Measurements from ENCODE around the gene ENTHD1. TPM values are rescaled to one million over a fixed set of nuclear protein-coding genes. Genes with fewer than 3 reads are reported as not detected.
"Not testable (repeated sequence)": the region's sequence is repeated elsewhere in the genome, so short reads cannot be mapped to it uniquely, and the experiment has no call there.

Gene ENTHD1
- total and polyA plus RNA-seq, 4 donors = 0.12 TPM; not detected in 3

DNA sequence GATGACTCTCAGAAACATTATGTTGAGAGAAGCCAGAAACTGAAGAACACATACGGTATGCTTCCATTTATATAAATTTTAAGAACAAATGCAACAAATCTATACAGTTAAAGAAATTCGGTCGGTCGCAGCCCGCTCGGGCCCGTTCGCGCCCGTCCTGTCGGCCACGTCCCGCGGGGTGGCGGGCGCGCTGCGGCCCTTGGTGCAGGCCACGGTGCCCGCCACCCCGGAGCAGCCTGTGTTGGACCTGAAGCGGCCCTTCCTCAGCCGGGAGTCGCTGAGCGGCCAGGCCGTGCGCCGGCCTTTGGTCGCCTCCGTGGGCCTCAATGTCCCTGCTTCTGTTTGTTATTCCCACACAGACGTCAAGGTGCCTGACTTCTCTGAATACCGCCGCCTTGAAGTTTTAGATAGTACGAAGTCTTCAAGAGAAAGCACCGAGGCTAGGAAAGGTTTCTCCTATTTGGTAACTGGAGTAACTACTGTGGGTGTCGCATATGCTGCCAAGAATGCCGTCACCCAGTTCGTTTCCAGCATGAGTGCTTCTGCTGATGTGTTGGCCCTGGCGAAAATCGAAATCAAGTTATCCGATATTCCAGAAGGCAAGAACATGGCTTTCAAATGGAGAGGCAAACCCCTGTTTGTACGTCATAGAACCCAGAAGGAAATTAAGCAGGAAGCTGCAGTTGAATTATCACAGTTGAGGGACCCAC lies 18.2 kb downstream of the ENTHD1 start:
- ATAC-seq (ENCODE audit: low FRiP score); H3K4me1 ChIP-seq (ENCODE audit: control insufficient read depth in 1 of 2, insufficient read depth in 2 of 2, low read length in 2 of 2); H3K27ac ChIP-seq (ENCODE audit: low read depth in 1 of 2, low read length in 2 of 2); H3K4me3 ChIP-seq (ENCODE audit: low read length in 2 of 2); DNase-seq; H3K27me3 ChIP-seq (ENCODE audit: control insufficient read depth in 1 of 2, insufficient read depth in 2 of 2, low read length in 1 of 2); intact Hi-C loops (cut with DNase I); H3K9me3 ChIP-seq (ENCODE audit: control insufficient read depth, low read length); H3K36me3 ChIP-seq (ENCODE audit: control insufficient read depth in 1 of 2, insufficient read depth in 2 of 2, low read length in 1 of 2): not testable (repeated sequence)
- WGBS, 2 donors = 74 to 84% methylated on average over 31 to 41 of the region's 42 CpGs

DNA sequence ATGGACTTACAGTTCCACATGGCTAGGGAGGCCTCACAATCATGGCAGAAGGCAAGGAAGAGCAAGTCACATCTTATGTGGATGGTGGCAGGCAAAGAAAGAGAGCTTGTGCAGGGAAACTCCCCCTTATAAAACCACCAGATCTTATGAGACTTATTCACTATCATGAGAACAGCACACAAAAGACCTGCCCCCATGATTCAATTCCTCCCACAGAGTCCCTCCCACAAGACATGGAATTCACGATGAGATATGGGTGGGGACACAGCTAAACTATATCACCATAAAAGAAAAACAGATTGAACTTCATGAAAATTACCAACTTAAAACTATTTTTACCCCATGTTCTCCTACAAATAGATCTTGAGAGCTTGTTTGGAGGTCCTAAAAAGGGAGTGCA lies 19.6 kb downstream of the ENTHD1 start:
- no peaks in the 10 kb centered on the region for H3K9me3 ChIP-seq (ENCODE audit: control insufficient read depth, low read length)
- H3K4me3 ChIP-seq (ENCODE audit: low read length in 2 of 2) = no peak overlapping the region
- DNase-seq = no peak
- intact Hi-C loops (cut with DNase I) = no loop called here
- no peaks in the 10 kb centered on the region for H3K36me3 ChIP-seq (ENCODE audit: control insufficient read depth in 1 of 2, insufficient read depth in 2 of 2, low read length in 1 of 2)
- WGBS, 2 donors = 34 to 44% methylated on average over 1 of the region's 1 CpG
- no peaks in the 10 kb centered on the region for H3K4me1 ChIP-seq (ENCODE audit: control insufficient read depth in 1 of 2, insufficient read depth in 2 of 2, low read length in 2 of 2)
- H3K27ac ChIP-seq (ENCODE audit: low read depth in 1 of 2, low read length in 2 of 2) = no peak overlapping the region
- ATAC-seq (ENCODE audit: low FRiP score) = no peak
- H3K27me3 ChIP-seq (ENCODE audit: control insufficient read depth in 1 of 2, insufficient read depth in 2 of 2, low read length in 1 of 2) = no peaks in the 10 kb centered on the region

DNA sequence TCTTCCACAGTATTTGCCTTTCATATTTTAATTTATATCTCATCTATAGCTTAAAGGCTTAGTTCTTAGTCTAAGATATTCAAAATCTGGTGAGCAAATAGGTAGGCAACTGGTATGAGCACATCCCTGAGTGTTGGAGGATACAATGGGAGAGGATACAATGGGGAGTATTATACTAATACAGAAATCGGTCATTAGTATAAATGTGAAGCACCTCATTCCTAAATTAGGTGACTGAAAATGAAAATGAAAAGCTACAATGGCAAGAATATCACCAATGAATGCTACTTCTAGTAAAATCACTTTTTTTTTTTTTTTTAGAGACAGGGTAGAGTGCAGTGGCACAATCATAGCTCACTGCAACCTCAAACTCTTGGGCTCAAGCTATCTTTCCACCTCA lies 21.0 kb downstream of the ENTHD1 start:
- 87 to 88% methylated on average over 1 of the region's 1 CpG for WGBS, 2 donors
- intact Hi-C loops (cut with DNase I) = no loop called here

DNA sequence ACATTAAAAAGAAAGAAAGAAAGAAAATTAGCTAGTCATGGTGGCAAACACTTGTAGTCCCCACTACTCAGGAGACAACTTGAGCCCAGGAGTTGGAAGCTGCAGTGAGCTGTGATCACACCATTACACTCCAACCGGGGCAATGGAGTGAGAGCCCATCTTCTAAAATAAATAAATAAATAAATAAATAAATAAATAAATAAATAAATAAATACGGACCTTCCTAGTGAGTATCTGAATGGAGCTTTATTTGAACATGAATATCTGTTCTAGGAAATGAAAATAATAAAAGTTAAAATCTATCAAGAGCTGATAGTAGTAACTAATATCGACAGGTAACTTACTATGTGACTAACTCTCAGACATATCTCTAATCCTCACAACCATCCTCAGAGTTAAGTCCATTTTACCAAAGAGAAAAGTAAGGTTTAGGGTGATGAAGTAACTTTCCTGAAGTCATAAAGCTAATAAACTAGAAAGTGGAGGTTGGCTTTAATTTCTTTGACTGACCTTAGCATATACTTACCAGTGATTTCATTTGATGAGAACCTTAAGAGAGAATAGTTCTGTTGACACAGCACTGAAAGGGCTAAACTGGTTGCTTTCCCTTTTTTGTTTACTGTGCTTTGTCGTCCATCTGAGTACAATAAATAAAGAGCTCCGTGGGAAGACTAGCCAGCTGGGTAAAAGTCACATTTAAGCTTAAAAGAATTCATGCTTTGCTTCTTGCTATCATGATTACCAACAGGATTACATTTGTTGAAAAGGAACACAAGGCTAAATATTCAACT lies 22.4 kb downstream of the ENTHD1 start:
- H3K4me3 ChIP-seq (ENCODE audit: low read length in 2 of 2) = no peak overlapping the region
- H3K4me1 ChIP-seq (ENCODE audit: control insufficient read depth in 1 of 2, insufficient read depth in 2 of 2, low read length in 2 of 2) = no peaks in the 10 kb centered on the region
- no peaks in the 10 kb centered on the region for H3K9me3 ChIP-seq (ENCODE audit: control insufficient read depth, low read length)
- ATAC-seq (ENCODE audit: low FRiP score) (no peak), DNase-seq (no peak)
- 57 to 61% methylated on average over 5 of the region's 5 CpGs for WGBS, 2 donors
- intact Hi-C loops (cut with DNase I) = no loop called here
- H3K27ac ChIP-seq (ENCODE audit: low read depth in 1 of 2, low read length in 2 of 2) = no peak overlapping the region
- peaks cover 0 to 2% of the 10 kb centered on the region in 2 donors for H3K27me3 ChIP-seq (ENCODE audit: control insufficient read depth in 1 of 2, insufficient read depth in 2 of 2, low read length in 1 of 2)
- no peaks in the 10 kb centered on the region for H3K36me3 ChIP-seq (ENCODE audit: control insufficient read depth in 1 of 2, insufficient read depth in 2 of 2, low read length in 1 of 2)

More for the DNA sequence above, 21.0 kb downstream of the ENTHD1 start:
- Histone ChIP-seq H3K4me1 (ENCODE audit: control insufficient read depth in 1 of 2, insufficient read depth in 2 of 2, low read length in 2 of 2) (no peaks in the 10 kb centered on the region), H3K27me3 (ENCODE audit: control insufficient read depth in 1 of 2, insufficient read depth in 2 of 2, low read length in 1 of 2) (peaks cover 0 to 2% of the 10 kb centered on the region in 2 donors), H3K27ac (ENCODE audit: low read depth in 1 of 2, low read length in 2 of 2) (no peak overlapping the region), H3K36me3 (ENCODE audit: control insufficient read depth in 1 of 2, insufficient read depth in 2 of 2, low read length in 1 of 2) (no peaks in the 10 kb centered on the region), H3K9me3 (ENCODE audit: control insufficient read depth, low read length) (no peaks in the 10 kb centered on the region), H3K4me3 (ENCODE audit: low read length in 2 of 2) (no peak overlapping the region)
- DNase-seq = no peak
- ATAC-seq (ENCODE audit: low FRiP score) = no peak

DNA sequence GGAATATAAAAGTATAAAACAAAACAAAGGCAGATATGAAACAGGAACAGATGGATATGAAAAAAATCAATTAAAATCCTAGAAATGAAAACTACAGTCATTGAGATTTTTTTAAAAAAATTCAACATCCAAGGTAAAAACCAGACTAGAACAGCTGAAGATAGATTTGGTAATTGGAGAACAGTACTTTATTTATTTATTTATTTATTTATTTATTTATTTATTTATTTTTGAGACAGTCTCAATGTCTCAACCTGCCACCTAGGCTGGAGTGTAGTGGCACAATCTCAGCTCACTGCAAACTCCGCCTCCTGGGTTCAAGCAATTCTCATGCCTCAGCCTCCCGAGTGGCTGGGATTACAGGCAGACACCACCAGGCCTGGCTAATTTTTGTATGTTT lies 23.8 kb downstream of the ENTHD1 start:
- ATAC-seq (ENCODE audit: low FRiP score); H3K4me3 ChIP-seq (ENCODE audit: low read length in 2 of 2); H3K9me3 ChIP-seq (ENCODE audit: control insufficient read depth, low read length); DNase-seq; H3K27me3 ChIP-seq (ENCODE audit: control insufficient read depth in 1 of 2, insufficient read depth in 2 of 2, low read length in 1 of 2); H3K4me1 ChIP-seq (ENCODE audit: control insufficient read depth in 1 of 2, insufficient read depth in 2 of 2, low read length in 2 of 2); H3K27ac ChIP-seq (ENCODE audit: low read depth in 1 of 2, low read length in 2 of 2); H3K36me3 ChIP-seq (ENCODE audit: control insufficient read depth in 1 of 2, insufficient read depth in 2 of 2, low read length in 1 of 2); intact Hi-C loops (cut with DNase I): not testable (repeated sequence)
- 88% methylated on average over 2 of the region's 2 CpGs for WGBS, 2 donors

DNA sequence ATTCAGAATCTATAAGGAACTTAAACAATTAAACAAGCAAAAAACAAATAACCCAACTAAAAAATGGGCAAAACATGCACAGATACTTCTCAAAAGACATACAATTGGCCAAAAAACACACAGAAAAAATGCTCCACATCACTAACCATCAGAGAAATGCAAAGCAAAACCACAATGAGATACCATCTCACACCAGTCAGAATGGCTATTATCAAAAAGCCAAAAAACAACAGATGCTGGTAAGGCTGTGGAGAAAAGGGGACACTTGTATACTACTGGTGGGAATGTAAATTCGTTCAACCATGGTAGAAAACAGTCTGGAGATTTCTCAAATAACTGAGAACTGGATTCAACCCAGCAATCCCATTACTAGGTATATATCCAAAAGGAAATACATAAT lies 24.8 kb downstream of the ENTHD1 start:
- Histone ChIP-seq H3K4me3 (ENCODE audit: low read length in 2 of 2) (no peak overlapping the region), H3K36me3 (ENCODE audit: control insufficient read depth in 1 of 2, insufficient read depth in 2 of 2, low read length in 1 of 2) (no peaks in the 10 kb centered on the region), H3K27me3 (ENCODE audit: control insufficient read depth in 1 of 2, insufficient read depth in 2 of 2, low read length in 1 of 2) (peaks cover 0 to 2% of the 10 kb centered on the region in 2 donors), H3K4me1 (ENCODE audit: control insufficient read depth in 1 of 2, insufficient read depth in 2 of 2, low read length in 2 of 2) (no peaks in the 10 kb centered on the region), H3K27ac (ENCODE audit: low read depth in 1 of 2, low read length in 2 of 2) (no peak overlapping the region), H3K9me3 (ENCODE audit: control insufficient read depth, low read length) (no peaks in the 10 kb centered on the region)
- intact Hi-C loops (cut with DNase I) = no loop called here
- ATAC-seq (ENCODE audit: low FRiP score) (no peak), DNase-seq (no peak)
- WGBS, 2 donors = 47 to 61% methylated on average over 1 of the region's 1 CpG

DNA sequence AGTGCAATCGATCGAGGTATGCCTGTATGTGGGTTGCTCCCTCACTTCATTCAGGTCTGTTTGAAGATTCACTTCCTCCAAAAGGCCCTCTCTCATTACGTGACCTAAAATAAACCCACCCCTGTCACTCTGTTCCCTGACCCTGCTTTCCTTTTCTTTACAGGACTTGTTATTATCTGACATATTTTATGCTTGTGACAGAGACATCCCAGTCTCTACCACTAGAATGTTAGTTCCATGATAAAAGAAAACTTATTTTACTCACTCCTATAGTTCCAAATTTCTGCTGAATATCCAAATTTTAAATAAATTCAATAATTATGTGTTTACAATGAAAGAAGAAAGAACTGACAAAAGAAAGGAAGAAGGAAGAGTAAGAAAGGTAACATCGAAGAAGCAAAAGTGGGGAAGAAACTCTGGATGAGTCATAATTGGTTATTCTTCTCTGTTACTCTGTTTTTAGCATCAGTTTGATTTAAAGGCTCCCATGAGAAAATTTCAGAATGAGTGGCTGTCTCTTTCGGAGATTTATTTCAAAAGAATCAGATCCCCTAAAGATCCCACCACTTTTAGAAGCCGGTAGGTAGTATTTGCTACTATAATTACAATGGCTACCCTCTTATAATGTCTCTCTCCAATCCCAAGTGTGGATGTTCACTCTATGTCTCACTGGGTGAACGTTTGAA lies 33.5 kb downstream of the ENTHD1 start:
- intact Hi-C loops (cut with DNase I) = no loop called here
- H3K36me3 ChIP-seq (ENCODE audit: control insufficient read depth in 1 of 2, insufficient read depth in 2 of 2, low read length in 1 of 2) = no peaks in the 10 kb centered on the region
- no peak for ATAC-seq (ENCODE audit: low FRiP score)

DNA sequence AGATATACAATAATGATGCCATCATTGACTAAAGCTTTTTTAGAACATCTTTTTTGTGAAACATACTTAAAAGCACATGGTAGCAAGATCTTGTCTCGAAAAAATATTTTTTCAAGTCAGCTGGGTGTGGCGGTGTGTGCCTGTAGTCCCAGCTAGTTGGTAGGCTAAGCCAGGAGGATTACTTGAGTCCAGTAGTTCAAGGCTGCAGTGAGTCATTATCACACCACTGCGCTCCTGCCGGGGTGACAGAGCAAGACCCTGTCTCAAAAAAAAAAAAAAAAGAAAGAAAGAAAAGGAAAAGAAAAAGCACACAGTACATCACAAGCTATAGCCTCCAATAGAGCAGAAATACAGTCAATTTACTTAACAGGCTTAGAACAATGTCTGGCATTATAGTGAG lies 37.0 kb downstream of the ENTHD1 start:
- intact Hi-C loops (cut with DNase I) = no loop called here
- ATAC-seq (ENCODE audit: low FRiP score) (no peak), DNase-seq (no peak)
- no peak overlapping the region for H3K27ac ChIP-seq (ENCODE audit: low read depth in 1 of 2, low read length in 2 of 2)
- no peak overlapping the region for H3K4me3 ChIP-seq (ENCODE audit: low read length in 2 of 2)
- no peaks in the 10 kb centered on the region for H3K27me3 ChIP-seq (ENCODE audit: control insufficient read depth in 1 of 2, insufficient read depth in 2 of 2, low read length in 1 of 2)
- 72 to 79% methylated on average over 4 of the region's 4 CpGs for WGBS, 2 donors
- no peaks in the 10 kb centered on the region for H3K4me1 ChIP-seq (ENCODE audit: control insufficient read depth in 1 of 2, insufficient read depth in 2 of 2, low read length in 2 of 2)
- no peaks in the 10 kb centered on the region for H3K36me3 ChIP-seq (ENCODE audit: control insufficient read depth in 1 of 2, insufficient read depth in 2 of 2, low read length in 1 of 2)
- peaks cover 2% of the 10 kb centered on the region for H3K9me3 ChIP-seq (ENCODE audit: control insufficient read depth, low read length)

More for the DNA sequence above, 33.5 kb downstream of the ENTHD1 start:
- H3K27ac ChIP-seq (ENCODE audit: low read depth in 1 of 2, low read length in 2 of 2) = no peak overlapping the region
- H3K9me3 ChIP-seq (ENCODE audit: control insufficient read depth, low read length) = peaks cover 3% of the 10 kb centered on the region
- H3K4me1 ChIP-seq (ENCODE audit: control insufficient read depth in 1 of 2, insufficient read depth in 2 of 2, low read length in 2 of 2) = no peaks in the 10 kb centered on the region
- no peak overlapping the region for H3K4me3 ChIP-seq (ENCODE audit: low read length in 2 of 2)
- DNase-seq = no peak
- 55 to 56% methylated on average over 7 of the region's 7 CpGs for WGBS, 2 donors
- H3K27me3 ChIP-seq (ENCODE audit: control insufficient read depth in 1 of 2, insufficient read depth in 2 of 2, low read length in 1 of 2) = peaks cover 0 to 1% of the 10 kb centered on the region in 2 donors

Measured in aorta (tissue), 5 donors.